ENCODE data around the gene RABGAP1L.

Gene RABGAP1L

DNA sequence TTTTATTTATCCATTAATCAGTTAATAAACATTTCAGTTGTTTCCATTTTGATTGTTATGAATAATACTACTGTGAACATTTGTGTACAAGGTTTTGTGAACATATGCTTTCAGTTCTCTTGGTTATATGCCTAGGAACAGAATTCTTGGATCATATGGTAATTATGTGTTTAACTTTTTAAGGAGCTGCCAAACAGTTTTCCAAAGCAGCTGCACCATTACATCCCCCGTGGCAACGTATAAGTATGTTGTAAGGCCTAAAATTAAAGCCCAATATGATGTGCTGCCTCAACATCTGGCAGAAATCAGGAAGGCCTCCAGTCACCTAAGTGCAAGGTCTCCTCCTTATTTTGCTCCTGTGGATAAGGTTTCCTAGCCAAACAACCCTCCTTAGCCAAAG, 604.9 kb downstream of the RABGAP1L start:
- DNase-seq (ENCODE audit: low spot score), result no peak

DNA sequence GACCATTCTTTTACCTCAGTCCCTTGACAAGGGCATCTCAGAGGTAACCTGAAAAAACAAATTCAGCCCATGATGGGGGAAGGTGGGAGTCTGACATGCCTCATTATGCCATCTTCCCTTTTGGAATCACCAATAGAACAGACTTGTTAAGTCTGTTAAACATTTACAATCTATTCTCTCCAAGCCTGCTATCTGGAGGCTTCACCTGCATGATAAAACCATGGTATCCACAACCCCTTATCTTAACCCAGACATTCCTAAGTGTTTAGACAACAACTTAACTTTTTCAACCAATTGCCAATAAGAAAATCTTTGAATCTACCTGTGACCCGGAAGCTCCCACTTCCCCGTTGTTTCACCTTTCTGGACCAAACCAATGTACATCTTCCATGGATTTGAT, 607.4 kb downstream of the RABGAP1L start:
- DNase-seq (ENCODE audit: low spot score), result no peak

DNA sequence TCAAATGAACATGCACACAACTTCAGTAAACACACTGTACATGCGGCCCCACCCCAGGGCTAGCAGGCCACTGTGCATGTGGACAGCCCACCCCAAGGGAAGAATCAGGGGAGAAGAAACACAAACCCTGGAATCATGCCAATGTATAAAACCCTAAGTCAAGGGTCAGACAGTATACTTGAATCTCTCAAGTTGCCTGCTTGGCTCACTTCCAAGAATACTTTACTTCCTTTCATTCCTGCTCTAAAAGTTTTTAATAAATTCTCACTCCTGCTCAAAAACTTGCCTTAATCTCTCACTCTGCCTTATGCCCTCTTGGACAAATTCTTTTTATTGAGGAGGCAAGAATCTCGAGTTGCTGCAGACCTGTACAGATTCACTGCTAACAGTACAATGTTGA, 609.2 kb downstream of the RABGAP1L start:
- no peak for DNase-seq (ENCODE audit: low spot score)

DNA sequence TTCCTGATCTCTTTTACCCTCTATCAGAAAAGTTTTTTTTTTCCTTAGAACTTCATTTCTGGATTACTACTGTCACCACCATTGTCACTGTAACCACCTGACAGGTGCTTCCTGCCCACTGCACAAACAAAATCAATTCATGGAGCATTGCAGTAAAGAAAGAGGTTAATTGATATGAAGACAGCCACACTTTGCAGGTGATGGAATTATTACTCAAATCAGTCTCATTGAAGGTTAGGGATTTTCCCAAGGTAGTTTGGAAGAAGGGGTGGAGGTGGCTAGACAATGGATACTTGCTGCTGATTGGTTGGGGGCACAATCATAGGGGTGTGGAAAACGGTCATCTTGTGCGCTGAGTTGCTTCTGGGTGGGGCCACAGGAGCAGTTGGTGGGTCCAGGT, 609.6 kb downstream of the RABGAP1L start:
- DNase-seq (ENCODE audit: low spot score), result no peak

DNA sequence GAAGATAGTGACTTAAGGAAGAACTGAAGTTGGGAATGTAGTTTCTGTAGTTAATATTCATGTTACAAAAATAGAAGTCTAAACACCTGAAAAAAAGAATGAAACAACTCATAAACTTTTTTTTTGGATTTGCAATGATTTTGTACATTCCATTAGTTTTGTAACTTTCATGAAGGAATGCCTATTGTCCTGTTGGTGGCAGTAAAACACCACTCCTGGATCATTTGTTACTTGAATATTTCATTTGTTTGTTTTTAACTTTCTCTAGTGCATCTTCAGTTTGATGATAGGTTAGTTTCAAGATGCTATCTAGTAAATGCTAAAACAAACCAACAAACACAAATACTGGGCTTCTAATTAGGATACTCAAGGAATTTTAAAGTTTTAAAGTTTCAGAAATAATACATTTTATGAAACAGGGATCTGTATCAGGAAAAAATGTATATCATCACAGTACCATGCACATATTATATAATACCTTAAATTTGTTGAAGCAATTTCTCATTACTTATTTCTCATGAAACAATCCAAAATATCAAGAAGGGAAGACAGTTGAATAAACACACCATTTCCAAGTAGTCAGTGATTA, 610.7 kb downstream of the RABGAP1L start:
- peak; percentile 54 for DNase-seq (ENCODE audit: low spot score)

DNA sequence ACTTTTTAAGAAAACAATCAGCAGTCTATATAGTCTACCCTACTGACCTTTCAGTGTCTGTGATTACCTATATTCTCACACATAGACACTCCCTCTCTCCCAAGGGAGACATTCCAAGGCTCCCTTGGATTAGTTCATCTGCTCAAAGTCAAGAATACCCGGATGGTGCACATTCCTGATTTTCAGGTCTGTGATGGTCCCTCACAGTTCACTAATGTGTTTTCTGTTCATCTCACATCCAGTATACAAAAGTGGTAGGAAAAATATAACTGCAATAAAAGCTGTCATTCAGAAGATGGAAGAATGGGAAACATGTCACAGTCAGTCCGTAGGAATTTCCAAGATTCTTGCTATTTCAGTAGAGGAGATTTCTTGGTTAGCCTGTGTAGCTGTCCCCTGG, 616.3 kb downstream of the RABGAP1L start:
- no peak for DNase-seq (ENCODE audit: low spot score)

DNA sequence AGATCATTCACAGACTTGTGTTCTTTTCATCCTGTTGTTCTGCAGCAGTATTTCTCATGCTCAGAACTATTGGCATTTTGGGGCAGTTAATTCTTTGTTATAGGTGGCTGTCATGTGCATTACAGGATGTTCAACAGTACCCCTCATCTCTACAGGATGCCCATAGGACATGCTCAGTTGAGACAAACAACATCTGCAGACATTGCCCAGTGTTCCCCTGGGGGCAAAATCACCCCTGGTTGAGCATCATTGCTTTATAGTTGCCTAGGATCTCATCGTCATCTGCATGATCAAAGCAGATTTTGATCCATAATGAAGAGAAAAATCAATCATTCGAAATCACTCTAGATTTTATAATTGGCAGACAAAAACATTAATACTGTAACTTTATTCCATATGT, 617.9 kb downstream of the RABGAP1L start:
- no peak for DNase-seq (ENCODE audit: low spot score)

DNA sequence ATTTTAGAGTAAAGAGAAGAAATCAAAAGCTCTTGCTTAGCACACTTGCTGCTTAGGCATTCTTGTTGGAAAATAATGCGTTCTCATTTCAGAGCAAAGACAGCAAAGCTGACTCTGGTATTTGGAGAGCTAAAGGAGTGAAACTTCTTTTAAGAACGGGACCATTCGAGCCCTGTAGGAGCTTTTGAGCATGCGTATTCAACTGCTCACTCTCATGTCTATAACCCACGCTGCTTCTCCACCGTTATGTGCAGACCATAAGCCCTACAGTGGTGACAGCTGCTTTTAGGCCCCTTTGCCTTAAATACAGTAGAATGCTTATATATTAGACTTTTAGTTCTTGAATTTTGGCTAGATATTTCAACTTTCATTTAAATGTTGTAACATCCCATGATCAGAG, 626.2 kb downstream of the RABGAP1L start:
- DNase-seq (ENCODE audit: low spot score), result no peak

DNA sequence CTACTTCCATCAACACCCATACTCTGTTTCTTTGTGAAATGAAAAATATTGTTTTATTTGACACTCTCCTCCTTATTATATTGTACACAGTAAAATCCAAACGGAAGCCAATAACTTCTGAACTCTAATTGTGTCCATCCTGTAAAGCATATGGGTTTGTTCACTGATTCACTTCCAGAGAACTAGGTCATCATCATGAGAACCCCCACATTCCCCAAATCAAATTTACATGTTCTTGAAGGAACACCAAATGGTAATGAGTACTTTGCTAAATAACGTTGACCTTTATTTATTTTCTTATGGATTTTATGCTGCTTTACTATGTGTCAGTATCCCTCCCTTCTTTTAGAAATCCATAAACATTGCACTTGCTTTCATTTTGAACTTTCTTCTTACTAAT, 627.0 kb downstream of the RABGAP1L start:
- no peak for DNase-seq (ENCODE audit: low spot score)

DNA sequence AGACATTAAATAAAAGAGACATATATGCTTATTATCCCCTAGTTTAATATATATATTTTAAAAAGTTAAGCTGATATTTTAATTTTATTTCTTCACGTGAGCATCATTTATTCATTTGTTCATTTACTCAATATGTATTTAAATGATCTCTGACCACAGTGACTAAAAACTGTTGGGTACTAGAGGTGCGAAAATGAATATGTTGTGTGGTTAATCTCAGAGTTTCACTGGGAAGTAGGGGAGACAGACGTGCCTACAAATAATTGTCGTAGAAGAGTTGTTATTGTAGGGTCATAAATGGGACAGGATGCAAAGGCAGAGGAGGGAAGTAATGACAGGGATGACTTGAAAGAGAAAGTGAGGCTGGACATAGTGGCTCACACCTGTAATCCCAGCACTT, 627.4 kb downstream of the RABGAP1L start:
- DNase-seq (ENCODE audit: low spot score), result no peak

DNA sequence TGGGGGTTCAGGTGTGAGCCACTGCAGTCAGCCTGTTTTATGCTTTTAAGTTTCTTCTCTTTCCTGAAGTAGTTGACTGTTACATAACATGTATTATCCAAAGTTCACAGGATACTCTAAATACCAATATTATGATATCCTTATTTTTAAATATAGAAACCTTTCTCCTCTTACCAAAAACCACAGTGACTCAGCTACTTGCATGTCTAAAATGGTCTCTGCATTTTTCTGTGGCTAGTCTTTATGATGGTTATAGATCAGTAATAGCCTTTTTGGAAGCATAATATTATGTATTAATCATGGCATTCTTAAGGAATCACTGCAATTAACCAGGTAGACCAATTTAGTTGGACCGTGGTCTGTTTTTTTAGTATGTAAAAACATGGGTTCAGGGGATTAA, 629.7 kb downstream of the RABGAP1L start:
- peak; percentile 75 for DNase-seq (ENCODE audit: low spot score)

DNA sequence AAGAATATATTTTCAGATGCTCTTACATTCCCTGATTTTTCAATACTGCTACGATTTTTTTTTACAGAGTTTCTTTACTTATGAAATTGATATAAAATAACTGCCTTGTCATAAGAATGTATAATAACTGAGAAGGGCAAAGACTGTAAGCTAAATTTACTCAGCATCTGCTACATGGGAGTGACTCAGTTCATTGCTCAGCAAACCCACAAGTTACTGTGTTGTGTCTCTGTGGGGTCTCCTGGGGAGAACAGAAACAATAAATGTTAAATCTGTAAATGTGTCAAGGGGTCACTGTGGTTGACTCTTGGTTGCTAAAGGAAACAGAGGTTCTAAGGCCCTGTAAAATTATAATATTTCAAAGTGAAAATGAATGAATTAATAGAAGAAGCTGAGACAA, 630.1 kb downstream of the RABGAP1L start:
- DNase-seq (ENCODE audit: low spot score), result peak; percentile 69

DNA sequence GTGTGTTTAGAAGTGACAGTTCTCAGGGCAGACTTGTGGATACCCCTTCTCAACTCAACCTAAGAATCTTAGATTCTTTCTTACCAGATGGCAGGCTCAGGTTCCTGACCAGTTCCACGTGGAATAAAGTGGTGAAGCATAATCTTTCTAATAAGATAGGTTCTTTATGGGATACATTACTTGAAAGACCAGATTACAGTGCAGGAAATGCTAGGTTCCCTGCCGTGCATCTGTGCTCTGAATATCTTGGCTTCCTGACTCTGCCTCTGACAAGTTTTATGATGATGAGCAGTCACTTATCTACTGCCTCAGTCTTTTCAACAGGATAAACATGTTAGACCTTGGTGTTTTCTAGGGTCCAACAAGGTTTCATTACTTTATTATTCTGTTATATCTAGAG, 632.5 kb downstream of the RABGAP1L start:
- DNase-seq (ENCODE audit: low spot score), result no peak

DNA sequence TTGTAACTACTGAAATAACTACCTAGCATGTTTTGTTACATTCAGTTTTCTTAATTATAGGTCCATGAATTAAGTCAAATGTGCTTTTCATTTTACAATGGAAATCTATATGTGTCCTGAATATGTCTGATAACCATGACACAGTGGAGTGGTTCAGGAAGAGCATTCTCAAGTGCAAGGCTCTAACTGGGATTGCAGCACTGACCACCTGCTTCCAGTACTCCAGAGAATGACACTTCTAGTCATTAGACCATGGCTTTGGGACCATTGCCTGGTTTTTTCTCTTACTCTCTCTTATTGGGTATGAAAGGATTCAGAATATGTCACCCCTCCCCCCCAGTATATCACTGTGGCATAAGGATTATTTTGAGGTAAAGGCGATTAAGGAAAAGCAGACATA, 635.5 kb downstream of the RABGAP1L start:
- DNase-seq (ENCODE audit: low spot score), result no peak

DNA sequence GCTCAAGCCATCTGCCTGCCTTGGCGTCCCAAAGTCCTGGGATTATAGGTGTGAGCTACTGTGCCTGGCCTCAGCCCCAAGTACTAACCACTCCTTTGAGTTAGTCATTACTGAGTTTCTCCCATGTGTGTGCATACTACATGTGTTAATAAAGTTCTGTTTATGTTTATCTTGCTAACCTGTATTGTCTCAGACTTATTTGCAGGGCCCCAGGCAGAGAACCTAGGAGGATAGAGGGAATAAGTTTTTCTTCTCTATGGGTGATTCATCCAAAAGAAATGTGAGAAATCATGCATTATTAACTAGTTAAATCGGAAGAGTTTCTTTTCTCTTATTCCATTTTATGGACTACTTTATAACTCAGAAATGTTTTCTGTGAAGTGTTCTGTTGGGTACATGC, 636.5 kb downstream of the RABGAP1L start:
- DNase-seq (ENCODE audit: low spot score), result no peak

DNA sequence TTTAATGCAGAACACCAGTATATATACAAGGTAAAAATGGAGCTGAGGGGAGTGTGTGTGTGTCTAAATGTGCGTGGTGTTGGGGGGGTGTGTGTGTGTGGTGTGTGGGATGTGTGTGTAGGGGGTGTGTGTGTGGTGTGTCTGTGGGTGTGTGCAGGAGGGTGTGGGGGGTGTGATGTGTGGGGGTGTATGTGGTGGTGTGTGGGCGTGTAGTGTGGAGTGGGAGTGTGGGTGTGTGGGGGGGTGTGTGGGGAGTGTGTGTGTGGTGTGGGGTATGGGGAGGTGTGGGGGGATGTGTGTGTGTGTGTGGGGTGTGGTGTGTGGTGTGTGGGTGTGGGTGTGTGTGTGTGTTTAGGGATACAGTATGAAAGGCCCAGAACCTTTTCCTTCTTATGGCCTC, 638.1 kb downstream of the RABGAP1L start:
- DNase-seq (ENCODE audit: low spot score), result no peak

DNA sequence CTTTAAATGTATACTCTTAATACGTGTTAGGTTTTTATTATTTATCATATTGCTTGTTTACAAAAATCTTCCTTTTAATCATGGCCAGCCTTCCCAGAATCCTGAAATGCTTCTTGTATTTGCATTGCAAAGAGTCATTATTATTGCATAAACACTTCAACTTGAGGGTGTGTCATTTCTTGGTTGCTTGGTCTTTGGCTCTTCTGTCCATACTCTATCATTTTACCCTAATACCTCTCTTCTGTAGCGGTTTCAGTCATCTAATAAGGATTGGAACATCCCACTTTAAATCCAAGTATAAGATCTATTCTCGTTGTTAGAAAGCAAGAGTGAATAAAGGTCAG, 639.8 kb downstream of the RABGAP1L start:
- DNase-seq (ENCODE audit: low spot score), result peak; percentile 12

DNA sequence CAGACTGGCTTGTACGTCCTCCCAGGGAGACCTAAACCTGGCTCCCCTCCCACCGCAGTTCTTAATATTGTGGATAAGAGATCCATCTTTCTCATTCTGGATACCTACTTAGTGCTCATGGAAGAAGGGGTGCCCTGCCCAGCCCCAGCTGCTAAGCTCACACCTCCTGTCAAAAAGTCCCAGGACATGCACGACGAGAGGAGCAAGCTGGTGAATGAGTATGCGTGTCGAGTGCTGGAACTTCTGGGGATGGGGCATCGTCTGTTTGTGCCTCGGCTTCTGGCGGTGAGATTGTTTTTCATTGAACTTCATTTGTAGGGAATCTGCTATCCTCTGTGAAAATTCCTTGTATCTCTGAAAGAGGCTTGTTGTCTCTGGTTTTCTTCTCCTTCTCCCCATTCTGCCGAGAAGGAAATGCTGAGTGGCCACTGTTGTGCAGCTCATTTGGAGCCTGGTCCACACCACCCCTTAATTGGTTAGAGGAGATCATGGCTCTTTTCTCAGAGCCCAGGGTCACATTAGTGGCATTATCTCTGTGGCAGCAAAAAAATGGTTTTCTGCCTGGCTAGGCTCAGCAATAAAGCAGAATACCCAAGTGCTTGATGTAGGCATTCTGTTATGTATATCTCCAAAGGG, 641.0 kb downstream of the RABGAP1L start:
- DNase-seq (ENCODE audit: low spot score), result peak; percentile 22

DNA sequence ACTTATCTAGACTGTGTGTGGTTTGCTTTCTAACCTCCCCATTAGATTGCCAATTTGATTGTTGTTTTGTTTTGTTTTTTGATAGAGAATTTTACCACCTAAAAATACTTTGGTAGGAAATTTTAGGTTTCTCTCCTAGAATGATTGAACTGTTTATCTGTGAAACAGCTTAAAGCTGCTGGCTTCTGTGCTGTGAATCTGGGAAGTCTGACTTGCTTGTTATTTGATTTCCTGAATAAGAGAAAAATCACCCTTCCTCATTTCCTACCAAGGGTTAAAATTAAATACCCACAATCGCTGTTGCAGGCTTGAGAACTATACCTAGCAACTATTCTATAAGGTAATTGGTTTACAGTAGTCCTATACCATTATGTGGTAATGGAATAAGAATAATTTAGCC, 641.6 kb downstream of the RABGAP1L start:
- no peak for DNase-seq (ENCODE audit: low spot score)

DNA sequence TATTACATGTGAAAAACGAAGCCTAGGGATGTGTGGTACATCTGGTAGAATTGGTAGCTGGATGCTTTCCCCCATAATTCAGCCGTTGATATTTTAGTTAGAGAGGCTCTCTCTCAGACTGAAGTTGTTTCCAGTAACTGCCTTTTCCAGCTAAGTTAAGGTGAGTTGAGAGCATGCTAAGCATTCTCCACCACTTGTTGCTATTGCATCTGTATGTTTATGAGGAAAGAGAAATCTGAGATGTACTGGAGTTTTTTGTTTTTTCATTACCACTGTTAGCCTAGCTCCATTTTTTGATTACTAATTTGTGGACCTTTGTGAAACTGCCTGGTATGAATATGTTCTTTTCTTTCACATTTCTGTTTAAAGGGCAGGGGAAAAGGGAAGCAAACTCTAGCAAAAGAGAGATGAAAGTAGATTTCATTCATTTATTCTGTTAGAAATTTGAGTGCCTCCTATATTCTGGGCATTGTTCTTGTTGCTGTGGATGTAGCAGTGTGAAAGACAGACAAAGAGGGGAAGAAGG, 650.5 kb downstream of the RABGAP1L start:
- no peak for DNase-seq (ENCODE audit: low spot score)

DNA sequence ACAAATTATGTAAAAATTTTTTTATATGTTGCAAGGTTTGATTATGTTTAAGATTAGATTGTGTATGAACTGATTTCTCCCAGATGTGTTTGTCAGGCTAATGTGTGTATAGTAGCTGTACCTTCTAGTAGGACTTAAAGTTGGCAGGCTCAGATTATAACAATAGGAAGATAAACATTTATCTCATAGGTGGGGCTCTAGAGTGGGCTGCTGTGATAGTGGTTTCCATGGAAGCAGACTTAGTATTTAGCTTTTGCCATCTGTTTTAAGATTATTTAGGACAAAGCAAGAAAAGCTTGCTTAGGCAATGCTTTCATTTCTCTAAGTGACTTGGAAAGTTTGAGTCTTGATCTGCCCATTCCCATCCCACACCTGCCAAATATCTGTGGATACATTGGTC, 652.7 kb downstream of the RABGAP1L start:
- DNase-seq (ENCODE audit: low spot score), result no peak

DNA sequence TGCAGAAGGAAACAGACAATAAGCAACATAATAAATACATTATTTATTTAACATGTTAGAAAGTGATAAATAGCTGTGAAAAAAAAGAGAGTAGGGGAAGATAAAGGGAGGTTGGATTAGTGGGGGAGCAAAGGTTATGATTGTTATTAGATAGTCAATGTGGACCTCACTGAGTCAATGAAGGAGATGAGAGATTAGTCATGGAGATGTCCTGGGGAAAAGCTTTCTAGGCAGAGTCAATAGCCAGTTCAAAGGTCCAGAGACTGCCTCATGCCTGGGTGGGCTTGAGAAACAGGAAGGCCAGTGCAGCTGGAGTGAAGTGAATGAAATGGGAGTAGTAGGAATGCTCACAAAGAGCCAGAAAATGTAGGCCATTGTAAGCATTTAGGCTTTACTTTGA, 653.3 kb downstream of the RABGAP1L start:
- DNase-seq (ENCODE audit: low spot score), result no peak

DNA sequence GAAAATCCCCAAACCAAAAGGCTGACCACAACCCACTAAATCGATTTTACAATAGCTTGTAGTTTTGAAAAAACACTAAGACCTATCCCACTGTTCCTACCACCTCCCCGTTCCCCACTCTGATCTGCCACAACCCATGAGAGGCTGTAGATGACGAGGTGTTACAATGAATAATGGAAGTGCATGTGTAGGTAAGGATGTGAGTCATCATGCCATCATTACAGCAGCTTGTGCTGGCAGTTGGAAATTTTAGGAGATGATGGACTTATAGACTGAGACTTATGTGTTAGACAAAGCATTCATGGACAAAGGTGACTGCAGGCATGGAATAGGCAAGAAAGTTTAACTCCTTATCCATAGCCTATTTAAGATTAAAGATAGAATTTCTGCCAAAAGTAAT, 655.7 kb downstream of the RABGAP1L start:
- DNase-seq (ENCODE audit: low spot score), result peak; percentile 13

DNA sequence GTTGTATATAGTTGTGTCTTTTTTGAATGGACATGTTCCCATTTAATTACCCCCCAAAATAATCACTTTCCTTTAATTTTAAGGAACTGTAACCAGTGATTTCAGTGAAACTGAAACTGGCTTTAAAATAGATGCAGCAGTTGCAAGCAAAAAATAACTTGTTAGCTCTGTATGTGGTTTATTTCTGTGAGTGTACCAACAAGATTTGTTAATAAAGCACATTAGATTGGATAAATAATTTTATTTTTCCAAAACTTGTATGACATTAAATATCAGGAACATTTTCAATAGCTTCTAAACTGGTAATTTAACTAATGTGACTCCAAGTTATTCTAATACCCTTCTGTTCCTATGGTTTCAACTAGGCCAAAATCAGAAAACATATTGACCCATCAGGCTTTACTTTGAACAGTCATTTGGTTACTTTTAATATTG, 656.2 kb downstream of the RABGAP1L start:
- DNase-seq (ENCODE audit: low spot score), result no peak
